Astrocyte (in vitro differentiated cells and primary cell): ENCODE results near the gene TIMM44. TPM values are rescaled to one million over a fixed set of nuclear protein-coding genes. Genes with fewer than 3 reads are reported as not detected.

ENCODE experiments used
- DNase-seq: peaks from one replicate; pipeline ENCODE4 v3.0.0-alpha.2; 2010; ENCODE audit warnings: low read depth
- FAIRE-seq: peaks from 2 replicates; lab custom pipeline; 2011; peaks lifted over from hg19 to GRCh38; lab: Jason Lieb, UNC
- H2AFZ ChIP-seq: 2 replicates; pipeline ENCODE4 v1.6.0; 2012; ENCODE audit warnings: low read depth, low read length, inconsistent platforms
- H3K27ac ChIP-seq: 2 replicates; pipeline ENCODE4 v1.5.1; 2011; ENCODE audit warnings: low read depth, low read length, inconsistent platforms
- H3K27me3 ChIP-seq: 2 replicates; pipeline ENCODE4 v1.6.0; 2011; ENCODE audit warnings: low read length, inconsistent platforms; ENCODE audit not compliant: insufficient read depth
- H3K36me3 ChIP-seq: 2 replicates; pipeline ENCODE4 v1.5.1; 2011; ENCODE audit warnings: low read length, inconsistent platforms; ENCODE audit not compliant: insufficient read depth
- H3K4me1 ChIP-seq: 2 replicates; pipeline ENCODE4 v1.5.1; 2011; ENCODE audit warnings: low read length, inconsistent platforms; ENCODE audit not compliant: insufficient read depth
- H3K4me2 ChIP-seq: 2 replicates; pipeline ENCODE4 v1.6.0; 2012; ENCODE audit warnings: low read length, inconsistent platforms
- H3K4me3 ChIP-seq: 2 replicates; pipeline ENCODE4 v1.5.1; 2011; ENCODE audit warnings: low read depth, mild to moderate bottlenecking, low read length, inconsistent platforms; ENCODE audit not compliant: insufficient read depth
- H3K79me2 ChIP-seq: 2 replicates; pipeline ENCODE4 v1.6.0; 2012; ENCODE audit warnings: mild to moderate bottlenecking, low read length, inconsistent platforms; ENCODE audit not compliant: insufficient read depth
- H3K9ac ChIP-seq: 2 replicates; pipeline ENCODE4 v1.6.0; 2012; ENCODE audit warnings: mild to moderate bottlenecking, low read length, inconsistent platforms
- H3K9me3 ChIP-seq: 2 replicates; pipeline ENCODE4 v1.5.1; 2012; ENCODE audit warnings: low read depth, mild to moderate bottlenecking, low read length, inconsistent platforms; ENCODE audit not compliant: insufficient read depth
- H4K20me1 ChIP-seq: 2 replicates; pipeline ENCODE4 v1.6.0; 2012; ENCODE audit warnings: low read length, inconsistent platforms; ENCODE audit not compliant: insufficient read depth
- H3K27ac Mint-ChIP-seq: one replicate; pipeline ENCODE4 v1.8.0; 2021; ENCODE audit warnings: mild to moderate bottlenecking, mixed read lengths; ENCODE audit not compliant: unreplicated experiment
- H3K27me3 Mint-ChIP-seq: one replicate; pipeline ENCODE4 v1.8.0; 2021; ENCODE audit warnings: low read depth, mixed read lengths; ENCODE audit not compliant: unreplicated experiment
- H3K36me3 Mint-ChIP-seq: one replicate; pipeline ENCODE4 v1.8.0; 2021; ENCODE audit warnings: low read depth, mixed read lengths; ENCODE audit not compliant: unreplicated experiment
- H3K4me1 Mint-ChIP-seq: one replicate; pipeline ENCODE4 v1.8.0; 2021; ENCODE audit warnings: low read depth, mixed read lengths; ENCODE audit not compliant: unreplicated experiment
- H3K4me3 Mint-ChIP-seq: one replicate; pipeline ENCODE4 v1.8.0; 2021; ENCODE audit warnings: mild to moderate bottlenecking, moderate library complexity, mixed read lengths; ENCODE audit not compliant: unreplicated experiment
- H3K9me3 Mint-ChIP-seq: one replicate; pipeline ENCODE4 v1.8.0; 2021; ENCODE audit warnings: mild to moderate bottlenecking, mixed read lengths; ENCODE audit not compliant: unreplicated experiment
- CTCF ChIP-seq: IDR thresholded peaks from 2 replicates; pipeline ENCODE4 v1.5.1; 2011; ENCODE audit warnings: low read depth, mild to moderate bottlenecking, inconsistent platforms, low read length, moderate library complexity; ENCODE audit not compliant: insufficient read depth
- EZH2 ChIP-seq: IDR thresholded peaks from 2 replicates; pipeline ENCODE4 v1.6.1; 2012; ENCODE audit warnings: mild to moderate bottlenecking, low read length, inconsistent platforms; ENCODE audit not compliant: insufficient read depth
- total RNA-seq: library from RNA; stranded (reverse); gene quantifications from 2 replicates; pipeline ENCODE4 v1.2.1, GENCODE V29; 2021

Gene TIMM44
- total RNA-seq, 1 donor from 2014 or later: 71.1 TPM

GRCh38 chr19:7926727-7927604, 16.5 kb downstream of the TIMM44 start:
- peaks cover under 1% of the 10 kb centered on the region for H3K79me2 ChIP-seq
- peaks cover 19% of the 10 kb centered on the region for H4K20me1 ChIP-seq
- Mint-ChIP-seq H3K4me3 (peak overlapping the region; percentile 83), H3K27me3 (no peaks in the 10 kb centered on the region), H3K9me3 (no peaks in the 10 kb centered on the region), H3K4me1 (peaks cover 16% of the 10 kb centered on the region), H3K27ac (peak overlapping the region; percentile 84), H3K36me3 (peaks cover 7% of the 10 kb centered on the region)
- H3K27me3 ChIP-seq: no peaks in the 10 kb centered on the region
- peaks cover 5% of the 10 kb centered on the region for H3K36me3 ChIP-seq
- no peak overlapping the region for H3K27ac ChIP-seq
- H3K4me3 ChIP-seq: no peak overlapping the region
- no peak overlapping the region for H3K9ac ChIP-seq
- peaks cover 32% of the 10 kb centered on the region for H3K4me1 ChIP-seq
- H3K4me2 ChIP-seq: peak overlapping the region; percentile 97
- H2AFZ ChIP-seq: no peak overlapping the region
- H3K9me3 ChIP-seq: no peaks in the 10 kb centered on the region
- FAIRE-seq (no peak), DNase-seq (no peak)
- TF ChIP-seq EZH2 (no peak), CTCF (no peak)

- Mint-ChIP-seq H3K4me1 (peaks cover 16% of the 10 kb centered on the region), H3K27ac (peak within 1 kb of the TSS; percentile 92), H3K36me3 (peaks cover 7% of the 10 kb centered on the region), H3K9me3 (no peaks in the 10 kb centered on the region), H3K27me3 (no peaks in the 10 kb centered on the region), H3K4me3 (peak within 1 kb of the TSS; percentile 86)
- no peak for FAIRE-seq
- peaks cover 38% of the 10 kb centered on the region for H3K4me1 ChIP-seq
- H3K27ac ChIP-seq: no peak within 1 kb of the TSS
- TF ChIP-seq EZH2: no peak
- TF ChIP-seq CTCF: no peak
- peak within 1 kb of the TSS; percentile 97 for H3K4me2 ChIP-seq
- peaks cover 6% of the 10 kb centered on the region for H3K79me2 ChIP-seq
- peak within 1 kb of the TSS; percentile 49 for H3K4me3 ChIP-seq
- peaks cover 21% of the 10 kb centered on the region for H4K20me1 ChIP-seq
- H3K9me3 ChIP-seq: no peaks in the 10 kb centered on the region
- peaks cover 5% of the 10 kb centered on the region for H3K36me3 ChIP-seq
- no peak for DNase-seq
- peak within 1 kb of the TSS; percentile 70 for H3K9ac ChIP-seq
- H3K27me3 ChIP-seq: no peaks in the 10 kb centered on the region
- H2AFZ ChIP-seq: peak within 1 kb of the TSS; percentile 77
These were observed 17.3 kb downstream of the TIMM44 start, which contains the start of gene CTXN1 for GRCh38 chr19:7926021-7926726. Gene CTXN1 (minus strand): TSS chr19:7926135. CDS start chr19:7925538, 597 bp downstream.
